Activated CD8-positive, alpha-beta T cell treated with anti-CD3 and anti-CD28 coated beads for 36 hours (primary cell): Measurements from ENCODE around the gene LPIN3. TPM values are rescaled to one million over a fixed set of nuclear protein-coding genes. Genes with fewer than 3 reads are reported as not detected.

Source experiments
- ATAC-seq: fragments of 200-7000 bp; cut with Tn5 transposase; one replicate; pipeline ENCODE4 v1.10.0; 2021; ENCODE audit warnings: mild to moderate bottlenecking, moderate library complexity
- CTCF ChIA-PET: fragments of 350-600 bp; sonication (Branson Sonifier 250); formaldehyde crosslinking; loops from one replicate; lab custom pipeline; 2021; ENCODE audit warnings: antibody characterized with exemption; lab: Charles Lee
- POLR2A ChIA-PET: fragments of 350-600 bp; sonication (Branson Sonifier 250); formaldehyde crosslinking; loops from one replicate; lab custom pipeline; 2021; ENCODE audit warnings: antibody characterized with exemption; lab: Charles Lee
- DNase-seq: peaks from one replicate; pipeline ENCODE4 v3.0.0-alpha.2; 2020
- H3K27ac Mint-ChIP-seq: one replicate; pipeline ENCODE4 v1.8.0; 2021; ENCODE audit warnings: mild to moderate bottlenecking, mixed read lengths
- H3K27me3 Mint-ChIP-seq: one replicate; pipeline ENCODE4 v1.8.0; 2021; ENCODE audit warnings: mixed read lengths
- H3K36me3 Mint-ChIP-seq: one replicate; pipeline ENCODE4 v1.8.0; 2021; ENCODE audit warnings: low read depth, mixed read lengths
- H3K4me1 Mint-ChIP-seq: one replicate; pipeline ENCODE4 v1.8.0; 2021; ENCODE audit warnings: low read depth, mixed read lengths
- H3K4me3 Mint-ChIP-seq: one replicate; pipeline ENCODE4 v1.8.0; 2021; ENCODE audit warnings: mild to moderate bottlenecking, moderate library complexity, mixed read lengths
- H3K9me3 Mint-ChIP-seq: one replicate; pipeline ENCODE4 v1.8.0; 2021; ENCODE audit warnings: mixed read lengths
- CTCF ChIP-seq: fragments of 200-600 bp; IDR thresholded peaks from one replicate; pipeline ENCODE4 v1.8.0; 2022; ENCODE audit warnings: antibody characterized with exemption, mild to moderate bottlenecking
- intact Hi-C: fragments of 100-400 bp; cut with micrococcal nuclease; formaldehyde crosslinking; loops from one replicate; pipeline ENCODE4 v1.10.0; 2022
- total RNA-seq, 2 experiments: library from RNA; stranded (reverse); gene quantifications; one replicate each; pipeline ENCODE4 v1.2.3, GENCODE V29; 2021

LPIN3 gene
- total RNA-seq, 2 experiments from 2014 or later: 0.86 to 0.87 TPM

- Mint-ChIP-seq H3K27me3 (no peaks in the 10 kb centered on the region), H3K4me3 (no peak overlapping the region), H3K27ac (no peak overlapping the region), H3K4me1 (peaks cover 13% of the 10 kb centered on the region), H3K9me3 (no peaks in the 10 kb centered on the region), H3K36me3 (peaks cover 11% of the 10 kb centered on the region)
- intact Hi-C loops: no loop called here
- ChIA-PET POLR2A (no interaction called here), CTCF (no interaction called here)
- TF ChIP-seq CTCF: no peak
- ATAC-seq: no peak
- DNase-seq: no peak
Observed at GRCh38 chr20:41406896-41407444, 66.3 kb downstream of the LPIN3 start.

- H3K4me3 Mint-ChIP-seq: no peak overlapping the region
- CTCF ChIA-PET: no interaction called here
- POLR2A ChIA-PET: no interaction called here
- peaks cover 11% of the 10 kb centered on the region for H3K36me3 Mint-ChIP-seq
- H3K9me3 Mint-ChIP-seq: no peaks in the 10 kb centered on the region
- intact Hi-C loops: no loop called here
- DNase-seq: peak; percentile 17
- peak; percentile 51 for ATAC-seq
- no peak for TF ChIP-seq CTCF
- H3K27ac Mint-ChIP-seq: no peak overlapping the region
- peaks cover 13% of the 10 kb centered on the region for H3K4me1 Mint-ChIP-seq
- H3K27me3 Mint-ChIP-seq: no peaks in the 10 kb centered on the region
Observed at GRCh38 chr20:41407607-41408006, 67.0 kb downstream of the LPIN3 start.

DNA sequence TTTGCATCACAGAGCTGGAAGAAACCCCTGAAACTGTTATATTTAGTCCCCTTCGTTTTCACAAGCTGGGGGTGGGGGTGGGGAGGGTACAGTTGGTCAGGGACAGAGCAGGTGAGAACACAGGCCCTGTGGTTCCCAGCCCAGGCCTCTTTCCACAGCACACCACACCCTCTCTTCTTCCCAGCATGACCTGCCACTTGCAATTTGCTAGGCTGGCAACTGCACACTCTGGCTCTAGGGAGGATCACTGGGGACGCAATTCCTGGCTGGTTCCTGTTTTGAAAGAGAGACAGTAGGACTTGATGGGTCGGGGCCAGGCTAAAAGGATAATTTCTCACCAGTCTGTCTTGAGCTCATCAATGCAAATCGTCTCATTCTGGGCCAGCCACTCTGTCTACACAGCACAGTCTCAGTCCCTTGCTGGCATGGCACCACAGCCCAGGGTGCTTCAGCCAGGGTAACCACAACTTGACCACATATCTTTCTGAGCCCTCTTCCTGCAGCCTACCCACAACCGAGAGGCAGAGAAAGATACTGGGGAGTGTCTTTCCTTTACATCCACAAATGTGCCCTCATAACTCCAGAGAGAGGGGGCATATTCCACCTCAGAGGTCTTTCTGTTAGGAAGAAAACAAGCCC lies 67.7 kb downstream of the LPIN3 start:
- Mint-ChIP-seq H3K27ac (no peak overlapping the region), H3K27me3 (no peaks in the 10 kb centered on the region), H3K4me3 (no peak overlapping the region), H3K9me3 (no peaks in the 10 kb centered on the region), H3K36me3 (peaks cover 9% of the 10 kb centered on the region), H3K4me1 (peaks cover 13% of the 10 kb centered on the region)
- DNase-seq (peak; percentile 19), ATAC-seq (peak; percentile 65)
- no peak for TF ChIP-seq CTCF
- POLR2A ChIA-PET: no interaction called here
- CTCF ChIA-PET: interaction anchor here (1.3 kb wide), 1 partner anchor 20 kb away, joined by 5 read pairs; no protein-coding TSS in a partner anchor
- intact Hi-C loops: no loop called here

DNA sequence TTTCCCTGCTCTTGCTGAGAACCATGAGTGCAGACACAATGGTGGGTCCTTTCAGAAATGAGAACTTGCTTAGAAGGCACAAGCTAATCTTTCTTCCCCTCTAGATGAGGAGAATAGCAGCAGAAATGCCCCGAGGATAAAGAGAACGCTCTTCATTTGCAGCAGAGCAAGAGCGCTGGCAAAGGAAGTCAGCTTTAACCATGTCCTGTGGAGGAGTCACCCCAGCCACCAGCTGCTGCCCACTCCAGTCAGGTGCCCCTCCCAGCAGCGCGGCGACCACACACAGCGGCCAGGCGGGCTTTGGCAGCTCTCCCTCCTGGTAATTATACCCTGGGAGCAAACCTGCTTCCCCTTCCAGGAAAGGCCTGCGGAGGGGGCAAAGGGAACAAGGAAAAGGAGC lies 68.4 kb downstream of the LPIN3 start:
- CTCF ChIA-PET: interaction anchor here (1.3 to 3.1 kb wide), 2 partner anchors 12 to 19 kb away, joined by 5 to 24 read pairs; no protein-coding TSS in a partner anchor
- H3K36me3 Mint-ChIP-seq: peaks cover 12% of the 10 kb centered on the region
- no peaks in the 10 kb centered on the region for H3K27me3 Mint-ChIP-seq
- intact Hi-C loops: no loop called here
- DNase-seq: no peak
- H3K27ac Mint-ChIP-seq: no peak overlapping the region
- H3K4me1 Mint-ChIP-seq: peaks cover 13% of the 10 kb centered on the region
- TF ChIP-seq CTCF: no peak
- POLR2A ChIA-PET: no interaction called here
- no peak overlapping the region for H3K4me3 Mint-ChIP-seq
- H3K9me3 Mint-ChIP-seq: no peaks in the 10 kb centered on the region
- ATAC-seq: no peak

Other genes with a start within 250 kb of the LPIN3 start
- gene PLCG1, start 203.3 kb upstream of the LPIN3 start, total RNA-seq: 100 to 1,000 TPM; 259 to 260 TPM
- gene ZHX3, start 23.1 kb upstream of the LPIN3 start, total RNA-seq: 10 to 100 TPM; 14.1 to 14.2 TPM
- not detected for gene EMILIN3, start 26.0 kb downstream of the LPIN3 start, total RNA-seq